GM19452 (cell line): Measurements from ENCODE around the gene ZAR1L.

Experiments
- ATAC-seq: cut with Tn5 transposase; IDR thresholded peaks from one replicate; pipeline ENCODE4 v1.9.1; 2021; ENCODE audit not compliant: unreplicated experiment

ZAR1L gene

DNA sequence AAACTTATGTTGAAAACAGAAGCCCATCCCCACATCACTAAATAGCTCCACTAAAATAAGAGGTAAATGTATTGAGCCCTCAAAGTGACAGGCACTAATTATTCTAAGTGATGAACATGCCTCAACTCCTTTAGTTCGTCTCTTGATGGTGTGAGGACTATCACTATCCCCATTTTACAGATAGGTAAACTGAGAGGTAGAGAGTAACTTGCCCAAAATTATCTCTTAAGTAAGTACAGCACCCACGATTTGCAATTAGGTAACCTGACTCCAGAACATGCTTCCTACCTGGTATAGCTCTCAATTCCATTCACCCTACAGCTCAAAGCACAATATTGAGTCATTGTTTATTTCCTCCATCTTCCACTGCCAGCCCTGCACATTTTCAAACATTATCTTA lies 12.7 kb downstream of the ZAR1L start:
- no peak for ATAC-seq

DNA sequence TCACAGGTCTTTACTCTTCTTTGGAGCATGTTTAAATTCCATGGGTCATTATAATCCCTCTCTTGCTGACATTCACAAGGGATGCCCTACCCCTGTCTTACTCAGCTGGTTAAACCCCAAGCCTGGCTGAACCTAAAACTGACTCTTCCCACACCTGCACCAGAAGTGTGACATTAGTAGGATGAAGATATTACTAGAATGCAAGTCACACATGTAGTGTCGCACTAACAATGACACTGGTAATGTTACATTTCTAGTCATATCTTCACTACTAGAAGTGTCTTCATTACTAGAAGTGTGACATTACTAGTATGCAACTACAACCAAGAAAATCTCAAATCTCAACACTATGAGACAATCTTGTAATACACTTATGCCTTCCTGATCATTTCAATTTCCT lies 14.2 kb downstream of the ZAR1L start:
- ATAC-seq, result no peak

DNA sequence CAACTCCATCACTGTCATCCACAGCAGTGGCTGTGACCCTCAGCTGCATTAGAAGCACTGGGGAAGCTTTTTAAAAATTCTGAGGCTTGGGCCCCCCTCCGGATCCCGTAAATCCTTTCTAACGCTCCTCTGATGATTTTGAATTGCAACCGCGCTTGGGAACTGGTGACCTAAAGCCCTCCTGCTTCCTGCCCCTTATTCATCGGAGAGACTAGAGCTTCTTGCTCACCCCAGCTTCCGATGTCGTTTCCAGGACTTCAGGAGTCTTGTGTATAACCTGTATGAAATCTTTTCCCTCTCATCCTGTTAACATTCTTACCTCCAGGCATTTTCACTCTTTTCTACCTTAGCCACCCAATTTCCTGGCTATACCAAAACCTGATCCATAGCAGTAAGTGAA lies 14.8 kb downstream of the ZAR1L start:
- no peak for ATAC-seq

DNA sequence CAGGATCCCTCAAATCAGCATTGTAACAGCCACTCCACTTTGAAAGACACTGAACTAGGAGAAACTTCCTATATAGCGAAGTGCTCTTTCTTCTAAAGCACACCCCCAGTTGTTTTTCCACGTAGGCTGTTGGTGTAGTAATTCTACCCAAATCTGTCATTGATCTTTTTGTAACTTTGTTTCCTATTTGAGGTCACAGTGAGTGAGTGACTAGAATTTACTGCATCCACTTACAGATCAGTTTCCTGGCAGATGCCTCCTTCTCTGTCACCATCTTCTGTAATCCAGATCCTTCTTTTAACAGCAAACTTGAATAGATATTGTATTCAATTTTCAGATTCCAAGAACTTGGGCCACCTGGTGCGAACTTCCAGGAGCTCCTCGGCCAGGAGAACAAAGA lies 15.3 kb downstream of the ZAR1L start:
- ATAC-seq, result no peak

DNA sequence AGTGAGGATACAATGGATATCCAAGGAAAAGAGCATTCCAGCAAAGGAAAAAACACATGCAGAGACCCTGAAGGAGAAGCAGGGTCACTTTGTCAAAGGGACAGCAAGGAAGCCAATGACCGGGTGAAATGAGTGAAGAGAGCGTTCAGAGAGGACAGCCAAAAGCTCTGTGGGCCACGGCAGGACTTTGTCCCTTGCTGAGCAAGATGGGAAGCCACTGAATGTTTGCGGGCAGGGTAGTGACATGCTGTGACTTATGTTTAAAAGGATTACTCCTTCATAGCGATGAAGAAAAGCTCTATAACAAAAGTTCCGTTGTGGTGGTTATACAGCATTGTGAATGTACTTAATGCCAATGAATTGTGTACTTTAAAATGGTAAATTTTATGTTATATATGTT lies 16.5 kb downstream of the ZAR1L start:
- ATAC-seq, result no peak

DNA sequence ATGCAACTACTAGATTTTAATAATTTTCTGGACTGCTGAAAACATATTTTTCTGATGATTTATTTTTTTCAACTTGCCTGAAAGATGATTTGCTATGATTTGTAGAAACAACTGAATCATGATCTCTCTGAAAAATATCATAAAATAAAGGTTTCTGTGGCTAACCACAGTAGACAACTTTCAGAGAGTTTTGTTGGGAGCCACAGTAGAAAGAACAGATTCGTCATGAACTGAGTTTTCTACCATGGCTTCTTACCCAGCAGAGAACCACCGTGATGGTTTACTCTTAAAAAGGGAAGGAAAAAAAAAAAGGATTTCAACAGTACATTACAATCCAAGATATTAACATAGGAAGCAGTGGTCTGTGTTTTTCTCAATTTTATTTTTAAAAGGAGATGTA lies 18.0 kb downstream of the ZAR1L start:
- ATAC-seq, result no peak

DNA sequence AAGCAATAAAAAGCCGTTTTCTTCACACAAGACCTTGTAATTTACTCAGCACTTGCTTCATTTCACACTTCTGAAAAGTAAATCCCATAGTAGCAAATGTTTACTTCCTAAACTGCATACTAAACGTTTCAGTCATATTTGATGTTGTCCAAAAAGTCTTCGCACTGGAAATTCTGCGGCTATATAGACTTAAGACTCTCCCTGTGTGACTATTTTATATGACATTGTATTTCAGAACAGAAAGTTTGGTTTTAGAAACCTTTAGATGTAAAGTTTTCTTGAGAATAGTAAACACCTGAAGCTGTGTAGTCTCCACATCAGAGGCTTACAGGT lies 29.6 kb downstream of the ZAR1L start:
- ATAC-seq, result no peak

DNA sequence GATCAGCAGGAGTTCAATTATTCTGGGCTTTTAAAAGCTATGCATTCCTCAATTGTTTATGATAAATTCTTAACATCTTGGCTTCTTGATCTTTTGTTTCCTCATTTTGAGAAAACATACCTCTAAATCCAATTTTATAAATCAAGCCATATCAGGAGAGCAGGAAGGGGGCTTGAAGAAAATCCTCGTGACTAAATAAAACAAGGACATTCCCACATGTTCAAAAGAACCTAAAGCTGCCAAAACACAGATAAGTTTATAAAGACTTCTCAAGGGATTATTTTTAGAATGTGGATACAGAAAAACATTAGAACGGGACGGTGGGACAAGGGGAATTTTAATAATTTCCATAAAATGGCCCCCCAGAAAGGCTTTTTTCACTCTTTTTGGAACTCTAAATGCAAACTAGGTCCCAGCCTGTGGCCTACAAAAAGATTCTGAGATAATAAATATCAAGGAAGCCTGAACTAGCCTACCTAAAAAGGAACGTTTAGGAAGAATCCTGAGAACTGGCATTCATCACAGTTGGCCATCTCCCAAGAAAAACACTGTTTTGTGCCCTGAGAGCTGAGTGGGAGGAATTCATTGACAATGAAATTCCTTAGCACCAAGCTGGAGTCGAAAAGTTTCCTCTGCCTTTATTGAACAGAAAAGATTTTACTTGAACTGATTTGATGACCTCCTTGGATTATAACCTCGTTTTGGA lies 30.1 kb downstream of the ZAR1L start:
- no peak for ATAC-seq

DNA sequence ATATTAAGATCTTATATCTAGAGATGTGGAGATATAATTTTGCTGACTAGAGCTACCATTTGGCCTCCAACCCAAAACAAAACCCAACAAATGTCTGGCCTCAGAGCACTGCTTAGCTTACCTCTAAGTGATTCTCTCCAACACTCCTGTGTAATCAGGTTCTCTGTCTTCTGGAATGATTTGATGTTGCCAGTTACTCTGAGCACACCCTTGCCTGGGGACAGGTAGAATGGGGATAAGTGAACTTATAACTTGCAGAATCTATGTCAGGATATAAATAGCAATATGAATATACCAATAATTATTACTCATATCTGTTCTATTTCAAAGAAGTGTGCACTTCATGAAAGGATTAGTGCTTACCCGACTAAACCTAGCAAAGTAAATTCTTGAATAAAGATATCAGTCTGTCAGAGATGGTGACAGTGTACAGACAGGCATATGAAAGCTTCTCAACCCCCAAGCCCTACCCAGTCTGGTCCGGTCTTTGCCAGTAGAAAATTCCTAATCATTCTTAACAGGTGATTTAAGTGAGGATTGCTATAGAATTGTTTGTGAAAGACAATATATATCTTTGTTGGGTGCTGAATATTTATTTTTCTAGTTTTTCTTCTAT lies 33.0 kb downstream of the ZAR1L start:
- ATAC-seq, result no peak

DNA sequence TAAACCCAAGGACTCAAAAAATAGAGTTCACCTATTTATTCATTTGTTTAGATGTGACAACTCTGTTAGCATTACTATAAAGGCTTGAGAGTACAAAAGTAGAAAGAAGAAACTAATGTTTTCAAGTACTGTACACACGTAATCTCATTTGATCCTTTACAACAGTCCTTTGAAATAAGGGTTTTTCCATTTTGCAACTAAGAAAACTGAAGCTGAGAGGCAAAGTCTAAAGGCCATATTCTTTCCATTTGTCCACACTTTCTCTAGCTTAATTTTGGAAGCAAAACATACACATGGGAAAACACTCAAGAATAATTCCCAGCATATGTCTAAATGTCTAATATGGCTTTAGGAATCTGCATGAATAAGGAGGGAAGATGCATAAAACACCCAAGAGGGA lies 34.1 kb downstream of the ZAR1L start:
- no peak for ATAC-seq

DNA sequence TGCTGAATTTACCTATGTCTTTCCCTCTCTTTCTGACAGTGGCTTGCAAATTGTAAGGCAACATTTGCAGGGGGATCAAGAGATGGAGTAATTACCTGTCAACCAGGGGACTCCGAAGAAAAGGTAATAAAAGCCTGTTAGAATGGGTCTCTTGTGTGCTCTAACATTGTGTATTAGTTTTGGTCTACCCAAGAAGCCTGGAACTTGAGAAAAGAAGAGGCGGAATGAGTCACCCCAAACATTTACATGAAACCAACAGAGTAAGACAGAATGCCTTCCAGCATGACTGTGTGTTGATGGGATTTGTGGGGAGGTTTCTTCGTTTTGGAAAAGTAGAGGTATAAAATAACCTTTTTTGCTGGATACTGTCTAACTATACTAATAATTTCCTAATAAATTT lies 36.7 kb downstream of the ZAR1L start:
- no peak for ATAC-seq

DNA sequence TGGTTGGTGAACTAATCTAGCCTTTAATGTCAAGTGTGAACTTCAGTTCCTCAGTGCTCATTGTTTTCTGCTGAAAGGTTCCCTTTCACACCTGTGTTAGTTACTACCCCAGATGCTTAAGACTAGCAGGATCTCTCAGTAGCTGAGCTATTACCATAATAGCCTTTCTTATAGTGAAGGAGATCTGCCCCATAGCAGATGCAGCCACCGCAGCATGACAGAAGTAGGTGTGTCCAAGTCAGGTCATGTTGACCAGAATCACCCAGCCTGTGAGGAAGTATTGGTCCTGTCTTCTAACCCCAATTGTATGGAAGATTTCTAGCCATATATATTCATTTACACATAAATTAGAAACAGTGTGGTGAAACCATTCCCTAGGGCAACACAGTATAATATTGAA lies 37.3 kb downstream of the ZAR1L start:
- ATAC-seq, result no peak

DNA sequence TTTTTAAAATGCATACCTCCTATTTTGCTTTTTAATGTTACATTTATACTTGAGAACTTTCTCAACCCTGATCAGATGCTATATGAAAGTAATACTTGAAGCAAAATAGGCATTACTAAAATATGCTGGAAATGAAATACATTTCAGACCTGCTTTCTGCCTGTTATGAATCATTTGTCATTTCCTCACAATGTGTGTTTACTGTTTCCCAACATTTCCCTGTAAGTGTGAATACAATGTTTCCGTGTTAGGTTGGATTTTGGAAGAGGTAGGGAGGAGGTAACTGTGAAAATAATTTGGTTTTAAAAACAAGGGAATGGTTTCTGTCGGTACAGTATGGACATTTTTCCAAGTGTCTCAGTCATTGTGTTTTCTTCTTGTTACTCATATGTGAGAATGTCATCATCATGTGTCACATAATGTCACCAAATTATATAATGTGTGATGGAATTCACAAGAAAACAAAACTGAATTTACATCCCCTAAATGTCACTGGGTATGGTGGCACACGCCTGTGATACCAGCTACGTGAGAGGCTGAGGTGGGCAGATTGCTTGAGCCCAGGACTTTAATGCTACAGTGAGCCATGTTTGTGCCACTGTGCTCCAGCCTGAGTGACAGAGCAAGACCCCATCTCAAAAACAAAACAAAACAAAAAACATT lies 43.0 kb downstream of the ZAR1L start:
- ATAC-seq, result no peak

DNA sequence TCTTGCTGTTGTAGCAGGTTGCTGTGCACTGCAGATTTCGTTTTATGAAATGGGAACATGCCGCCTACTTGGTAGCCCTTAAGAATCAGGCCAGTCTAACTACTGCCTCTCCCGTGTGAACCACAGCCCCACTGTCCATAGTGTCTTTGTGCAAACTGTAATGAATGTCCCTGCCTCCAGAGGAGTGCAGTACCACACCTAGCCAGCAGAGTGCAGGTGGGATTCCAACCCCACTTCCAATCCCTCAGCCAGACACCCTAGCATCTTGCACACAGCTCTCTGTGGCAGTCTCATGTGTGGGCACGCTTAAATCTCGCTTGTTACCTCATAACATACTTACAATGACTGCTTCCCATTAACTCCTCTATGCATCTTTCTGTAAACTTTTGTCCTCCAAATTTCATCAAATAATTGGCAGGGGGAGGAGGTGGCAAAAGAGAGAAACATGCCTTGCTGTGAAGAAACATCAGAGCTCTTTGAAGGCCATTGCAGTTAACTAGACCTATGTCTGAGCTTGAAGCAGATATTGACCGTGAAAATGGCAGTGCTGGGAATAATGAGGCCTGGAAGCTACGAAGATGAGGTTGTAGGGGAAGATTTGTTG lies 47.2 kb downstream of the ZAR1L start:
- peak; percentile 83 for ATAC-seq

DNA sequence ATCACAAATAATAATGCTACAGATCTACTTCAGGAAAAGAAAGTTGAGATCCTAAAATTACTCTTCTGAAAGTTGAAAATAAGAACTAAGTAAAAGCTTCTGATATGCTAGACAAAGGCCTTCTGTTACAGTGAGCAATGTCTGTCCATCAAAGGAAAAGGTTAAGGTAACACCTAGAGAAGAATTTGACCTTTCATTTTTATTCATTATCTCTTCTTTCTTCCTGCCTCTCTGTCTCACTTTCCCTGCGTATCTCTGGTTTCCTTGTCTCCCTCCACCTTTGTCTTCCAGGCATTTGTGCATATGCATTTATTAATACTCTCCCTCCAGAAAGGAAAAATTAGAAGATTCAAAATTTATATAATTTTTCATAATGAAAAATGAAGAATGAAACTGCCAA lies 49.0 kb downstream of the ZAR1L start:
- no peak for ATAC-seq

DNA sequence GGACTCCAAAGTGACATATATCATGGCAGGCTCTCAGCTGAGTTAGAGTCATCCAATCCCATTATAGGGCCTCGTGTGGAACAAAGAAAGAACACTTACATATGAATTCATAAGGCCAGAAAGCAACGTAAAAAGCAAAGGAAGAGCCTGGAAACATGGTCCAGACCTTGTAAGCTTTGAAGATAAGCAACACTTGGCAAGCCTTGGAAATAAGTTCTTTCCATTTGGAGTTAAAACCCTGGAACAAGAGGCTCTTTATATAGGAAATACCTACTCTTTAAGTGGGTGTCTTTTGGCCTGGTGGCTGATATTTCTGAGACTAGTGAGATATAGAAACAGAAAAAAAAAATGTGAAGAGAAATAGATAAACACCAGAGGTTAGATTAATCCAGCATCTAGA lies 49.4 kb downstream of the ZAR1L start:
- no peak for ATAC-seq

DNA sequence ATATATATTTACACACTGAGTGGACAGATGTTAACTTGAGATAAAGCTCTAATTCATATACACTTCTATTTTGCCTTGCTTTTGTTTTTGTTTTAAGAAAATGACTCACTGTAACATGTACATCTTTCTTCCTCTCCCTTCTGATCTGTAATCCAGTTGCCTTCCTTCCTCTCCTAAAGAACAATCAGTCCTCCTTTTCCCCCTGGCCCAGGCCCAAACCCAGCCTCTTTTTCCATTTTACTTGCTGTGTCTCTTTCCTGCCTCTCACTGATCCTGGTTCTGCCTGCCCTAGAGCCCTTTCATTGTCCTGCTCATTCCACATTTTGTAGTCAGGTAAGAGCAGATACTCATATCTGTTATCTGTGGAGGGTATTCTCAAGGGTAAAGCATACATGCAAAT lies 50.8 kb downstream of the ZAR1L start:
- no peak for ATAC-seq

DNA sequence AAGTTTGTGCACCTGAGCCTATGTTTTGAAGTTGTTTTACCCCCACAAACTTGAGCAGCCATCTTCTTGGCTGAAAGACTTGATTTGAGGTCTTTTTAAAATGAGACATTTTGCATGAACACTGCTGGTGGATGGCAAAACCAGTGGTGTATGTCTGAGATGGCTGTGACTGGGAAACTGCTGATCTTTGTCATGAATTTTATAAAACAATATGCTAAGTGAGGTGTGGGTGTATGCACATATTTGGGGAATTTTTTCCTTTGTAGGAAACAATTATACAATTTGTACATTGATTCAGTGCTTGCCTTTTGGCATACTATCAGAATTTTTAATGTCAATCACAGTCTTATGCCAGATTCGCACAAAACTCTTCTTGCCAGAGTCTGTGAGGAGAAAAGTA lies 52.5 kb downstream of the ZAR1L start:
- no peak for ATAC-seq

DNA sequence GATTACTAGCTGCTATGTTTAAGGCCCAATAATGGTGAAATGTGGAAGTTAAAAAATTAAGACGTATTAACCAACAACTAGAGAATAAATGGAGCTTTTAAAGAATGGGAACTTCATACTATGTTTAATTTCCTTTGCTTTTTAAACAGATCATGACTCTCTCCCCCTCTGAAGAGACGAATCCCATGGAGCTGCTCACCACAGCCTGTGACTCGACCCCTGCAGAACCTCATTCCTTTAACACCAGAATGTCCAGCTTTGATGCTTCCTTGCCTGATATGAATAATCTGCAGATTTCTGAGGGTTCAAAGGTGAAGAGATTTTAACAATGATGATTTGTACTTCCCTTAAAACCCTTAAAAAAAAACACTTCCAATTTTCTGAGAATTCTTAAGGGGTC lies 53.0 kb downstream of the ZAR1L start:
- ATAC-seq, result no peak

DNA sequence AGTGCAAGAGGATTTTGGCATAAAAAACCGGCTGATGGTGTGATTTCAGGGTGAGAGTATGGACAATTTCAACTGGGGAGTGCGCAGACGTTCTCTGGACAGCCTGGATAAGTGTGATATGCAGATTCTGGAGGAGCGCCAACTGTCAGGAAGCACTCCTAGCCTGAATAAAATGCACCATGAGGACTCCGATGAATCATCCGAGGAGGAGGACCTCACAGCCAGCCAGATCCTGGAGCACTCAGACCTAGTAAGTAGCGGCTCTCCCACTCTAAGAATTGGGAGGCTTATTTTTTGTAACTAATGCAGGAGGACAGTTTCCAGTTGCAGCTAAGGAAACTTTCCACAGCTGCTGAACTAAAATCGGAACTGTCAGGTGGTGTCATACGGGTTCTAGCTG lies 53.6 kb downstream of the ZAR1L start:
- no peak for ATAC-seq

DNA sequence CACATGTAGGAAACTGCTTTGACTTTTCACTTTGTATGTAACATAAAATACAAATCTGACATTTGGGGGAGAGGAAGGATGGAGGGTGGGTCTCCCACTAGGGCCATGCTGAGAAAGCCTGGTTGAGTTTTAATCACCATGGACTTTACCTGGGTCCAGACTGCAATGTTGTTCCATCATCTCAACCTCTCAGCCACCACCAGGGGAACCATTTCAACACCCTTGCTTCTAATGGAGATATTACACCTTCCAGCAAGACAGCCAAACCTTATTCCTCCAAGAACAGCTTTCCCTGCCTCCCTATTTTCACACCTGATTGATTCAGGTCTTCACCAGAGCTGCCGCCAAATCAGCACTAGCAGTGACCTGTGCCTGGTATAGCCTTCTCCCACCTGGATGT lies 56.0 kb downstream of the ZAR1L start:
- ATAC-seq, result no peak

DNA sequence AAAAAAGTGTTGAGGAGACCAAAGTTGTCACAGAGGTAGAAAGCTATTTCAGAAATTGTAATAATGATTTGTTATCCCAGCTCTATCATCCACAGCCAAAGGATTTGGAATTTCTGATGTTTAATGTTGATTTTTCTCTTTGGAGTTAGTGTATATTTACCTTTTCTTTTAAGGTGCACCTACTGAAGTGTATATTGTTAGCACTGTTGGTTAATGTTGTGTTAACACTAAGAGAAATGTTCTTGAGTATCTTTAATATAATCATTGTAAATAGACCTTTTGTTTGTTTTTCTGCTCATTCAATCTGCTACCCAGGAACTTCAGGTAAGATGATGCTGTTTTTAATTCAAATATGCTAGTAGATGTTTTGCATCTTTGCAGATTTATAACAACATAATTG lies 57.5 kb downstream of the ZAR1L start:
- ATAC-seq, result no peak
